NCI-H1694 treated with DMSO at 0.1 percent for 48 hours (cell line): ENCODE measurements around the gene IL10.
"Not testable (repeated sequence)": the region's sequence is repeated elsewhere in the genome, so short reads cannot be mapped to it uniquely, and the experiment has no call there.

Experiments
- DNase-seq: peaks from one replicate; lab custom pipeline; 2025; lab: John Stamatoyannopoulos, UW

IL10 gene

GRCh38 chr1:206793620-206794019 is 21.3 kb upstream of the IL10 start:
- DNase-seq, result no peak

GRCh38 chr1:206792939-206793607 is 20.8 kb upstream of the IL10 start:
- DNase-seq, result no peak

GRCh38 chr1:206790502-206791250 is 18.4 kb upstream of the IL10 start:
- no peak for DNase-seq

- no peak for DNase-seq
These were observed 16.3 kb upstream of the IL10 start for GRCh38 chr1:206788487-206789050.

- DNase-seq, result no peak
These were observed 15.6 kb upstream of the IL10 start for GRCh38 chr1:206787891-206788290.

GRCh38 chr1:206786212-206786886 is 14.1 kb upstream of the IL10 start:
- DNase-seq, result no peak

- DNase-seq, result no peak
These were observed 13.0 kb upstream of the IL10 start for GRCh38 chr1:206785182-206785765.

- no peak for DNase-seq
These were observed 12.2 kb upstream of the IL10 start for GRCh38 chr1:206784471-206784903.

GRCh38 chr1:206783506-206783905 is 11.2 kb upstream of the IL10 start:
- no peak for DNase-seq

- no peak for DNase-seq
These were observed 10.2 kb upstream of the IL10 start for GRCh38 chr1:206782448-206782847.

- DNase-seq, result no peak
These were observed 7.3 kb upstream of the IL10 start for GRCh38 chr1:206779638-206780037.

- DNase-seq, result not testable (repeated sequence)
These were observed 6.6 kb upstream of the IL10 start for GRCh38 chr1:206778911-206779310.

GRCh38 chr1:206778031-206778430 is 5.7 kb upstream of the IL10 start:
- no peak for DNase-seq

GRCh38 chr1:206776229-206776628 is 3.9 kb upstream of the IL10 start:
- no peak for DNase-seq

GRCh38 chr1:206774093-206774492 is 1.8 kb upstream of the IL10 start:
- no peak for DNase-seq

- DNase-seq, result no peak
These were observed 979 bp downstream of the IL10 start for GRCh38 chr1:206771338-206771692.

- no peak for DNase-seq
These were observed 1.6 kb downstream of the IL10 start, which contains the start of gene IL19 for GRCh38 chr1:206770531-206771337. TSS of gene IL19 (plus strand) at chr1:206770773. CDS start at chr1:206836663, 65,890 bp downstream.

GRCh38 chr1:206769304-206769731 is 3.0 kb downstream of the IL10 start:
- DNase-seq, result no peak

GRCh38 chr1:206768472-206769303 is 3.6 kb downstream of the IL10 start:
- DNase-seq, result no peak

- no peak for DNase-seq
These were observed 5.9 kb downstream of the IL10 start for GRCh38 chr1:206766251-206766856.
